NT2/D1 (cell line): ENCODE data around the gene PDLIM5.

ENCODE experiments used
- SUZ12 ChIP-seq: IDR thresholded peaks from 2 replicates; pipeline ENCODE4 v1.6.1; 2011; ENCODE audit not compliant: insufficient read length, insufficient read depth; ENCODE audit errors: extremely low read depth
- YY1 ChIP-seq: IDR thresholded peaks from 2 replicates; pipeline ENCODE4 v1.6.1; 2011; ENCODE audit not compliant: insufficient read length, insufficient read depth
- ZNF274 ChIP-seq: IDR thresholded peaks from 2 replicates; pipeline ENCODE4 v1.6.1; 2011; ENCODE audit warnings: mild to moderate bottlenecking, low read depth, low read length

- no peak for TF ChIP-seq ZNF274
- no peak for TF ChIP-seq SUZ12
- TF ChIP-seq YY1 = no peak
Measured at GRCh38 chr4:94484818-94485217, 33.1 kb downstream of the PDLIM5 start.
